Smooth muscle cell (in vitro differentiated cells): ENCODE results near the gene FARS2. TPM values are rescaled to one million over a fixed set of nuclear protein-coding genes. Genes with fewer than 3 reads are reported as not detected.

Source experiments
- DNase-seq: peaks from one replicate; lab custom pipeline; 2025; ENCODE audit not compliant: unreplicated experiment; lab: John Stamatoyannopoulos, UW
- H2AFZ ChIP-seq: fragments of 200-600 bp; sonication (generic); 2 replicates; pipeline ENCODE4 v1.6.0; 2016; ENCODE audit warnings: antibody characterized with exemption, low read depth, mild to moderate bottlenecking
- H3F3A ChIP-seq: fragments of 200-600 bp; sonication (generic); 2 replicates; pipeline ENCODE4 v1.6.0; 2017; ENCODE audit warnings: antibody characterized with exemption, low read depth
- H3K27ac ChIP-seq: fragments of 200-600 bp; sonication (generic); 2 replicates; pipeline ENCODE4 v1.5.1; 2016; ENCODE audit warnings: low read depth, mild to moderate bottlenecking
- H3K27me3 ChIP-seq: fragments of 200-600 bp; sonication (generic); 2 replicates; pipeline ENCODE4 v1.6.1; 2016; ENCODE audit warnings: low read depth, mild to moderate bottlenecking
- H3K36me3 ChIP-seq: fragments of 200-600 bp; sonication (generic); 2 replicates; pipeline ENCODE4 v1.5.1; 2016; ENCODE audit warnings: low read depth
- H3K4me1 ChIP-seq: fragments of 200-600 bp; sonication (generic); 2 replicates; pipeline ENCODE4 v1.5.1; 2016; ENCODE audit warnings: low read depth
- H3K4me2 ChIP-seq: fragments of 200-600 bp; sonication (generic); 2 replicates; pipeline ENCODE4 v1.6.0; 2016; ENCODE audit warnings: mild to moderate bottlenecking
- H3K4me3 ChIP-seq: fragments of 200-600 bp; sonication (generic); 2 replicates; pipeline ENCODE4 v1.5.1; 2016; ENCODE audit warnings: mild to moderate bottlenecking
- H3K79me2 ChIP-seq: fragments of 200-600 bp; sonication (generic); 2 replicates; pipeline ENCODE4 v1.6.0; 2016; ENCODE audit warnings: low read depth, mild to moderate bottlenecking
- H3K9ac ChIP-seq: fragments of 200-600 bp; sonication (generic); 2 replicates; pipeline ENCODE4 v1.6.0; 2016; ENCODE audit warnings: low read depth
- H3K9me3 ChIP-seq: fragments of 200-600 bp; sonication (generic); replicated peaks from 2 replicates; pipeline ENCODE4 v1.5.1; 2016; ENCODE audit warnings: low read depth
- H4K20me1 ChIP-seq: fragments of 200-600 bp; sonication (generic); 2 replicates; pipeline ENCODE4 v1.6.0; 2016; ENCODE audit warnings: low read depth
- CTCF ChIP-seq: fragments of 200-600 bp; sonication (generic); IDR thresholded peaks from 2 replicates; pipeline ENCODE4 v1.5.1; 2017; ENCODE audit warnings: borderline replicate concordance, mild to moderate bottlenecking, antibody characterized with exemption; ENCODE audit not compliant: insufficient read depth, poor library complexity, severe bottlenecking
- WGBS: methylation state at CpG from one replicate; pipeline ENCODE4 v1.1.7; 2016; ENCODE audit warnings: low lambda C conversion rate; 5-methylcytosine and 5-hydroxymethylcytosine counted together
- polyA plus RNA-seq: library from polyadenylated mRNA; unstranded; fragments of >200 nt; fragmentation: Nextera tagmentation; extraction: Ambion mirVana; gene quantifications from 2 replicates; pipeline ENCODE4 v1.2.1, GENCODE V29; 2016
- total RNA-seq: library from RNA; depleted of rRNA; stranded (reverse); fragments of >200 nt; gene quantifications from 2 replicates; pipeline ENCODE4 v1.2.3, GENCODE V29; 2014

The FARS2 gene
- total and polyA plus RNA-seq, 2 experiments from 2014 or later: 9.6 to 13.2 TPM

DNA sequence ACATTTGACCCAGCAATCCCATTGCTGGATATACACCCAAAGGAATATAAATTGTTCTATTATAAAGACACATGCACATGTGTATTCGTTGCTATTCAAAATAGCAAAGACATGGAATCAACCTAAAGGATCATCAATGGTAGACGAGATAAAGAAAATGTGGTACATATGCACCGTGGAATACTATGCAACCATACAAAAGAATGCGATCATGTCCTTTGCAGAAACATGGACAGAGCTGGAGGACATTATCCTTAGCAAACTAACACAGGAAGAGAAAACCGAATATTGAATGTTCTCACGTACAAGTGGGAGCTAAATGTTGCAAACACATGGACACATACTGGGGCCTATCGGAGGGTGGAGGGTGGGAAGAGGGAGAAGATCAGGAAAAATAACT lies 405.4 kb downstream of the FARS2 start:
- H3K4me3 ChIP-seq: no peak overlapping the region
- peaks cover 6% of the 10 kb centered on the region for H3K4me1 ChIP-seq
- H3F3A ChIP-seq: peaks cover 10% of the 10 kb centered on the region
- no peak overlapping the region for H2AFZ ChIP-seq
- H3K27ac ChIP-seq: no peak overlapping the region
- 82% methylated on average over 7 of the region's 7 CpGs for WGBS
- no peak overlapping the region for H3K9ac ChIP-seq
- TF ChIP-seq CTCF: no peak
- H3K79me2 ChIP-seq: no peaks in the 10 kb centered on the region
- H3K27me3 ChIP-seq: no peaks in the 10 kb centered on the region
- H4K20me1 ChIP-seq: peaks cover 5% of the 10 kb centered on the region
- no peak for DNase-seq
- H3K9me3 ChIP-seq: no peaks in the 10 kb centered on the region
- no peak overlapping the region for H3K4me2 ChIP-seq
- H3K36me3 ChIP-seq: no peaks in the 10 kb centered on the region

- Histone ChIP-seq H2AFZ (no peak overlapping the region), H3K4me1 (peaks cover 12% of the 10 kb centered on the region), H3F3A (peaks cover 11% of the 10 kb centered on the region), H3K4me2 (no peak overlapping the region), H3K27ac (no peak overlapping the region), H3K27me3 (no peaks in the 10 kb centered on the region), H3K36me3 (no peaks in the 10 kb centered on the region), H3K79me2 (no peaks in the 10 kb centered on the region), H3K4me3 (no peak overlapping the region), H3K9ac (no peak overlapping the region), H3K9me3 (no peaks in the 10 kb centered on the region), H4K20me1 (peaks cover 5% of the 10 kb centered on the region)
- no peak for DNase-seq
- no peak for TF ChIP-seq CTCF
- 79% methylated on average over 5 of the region's 5 CpGs for WGBS
Observed at GRCh38 chr6:5667737-5668136, 406.4 kb downstream of the FARS2 start.

DNA sequence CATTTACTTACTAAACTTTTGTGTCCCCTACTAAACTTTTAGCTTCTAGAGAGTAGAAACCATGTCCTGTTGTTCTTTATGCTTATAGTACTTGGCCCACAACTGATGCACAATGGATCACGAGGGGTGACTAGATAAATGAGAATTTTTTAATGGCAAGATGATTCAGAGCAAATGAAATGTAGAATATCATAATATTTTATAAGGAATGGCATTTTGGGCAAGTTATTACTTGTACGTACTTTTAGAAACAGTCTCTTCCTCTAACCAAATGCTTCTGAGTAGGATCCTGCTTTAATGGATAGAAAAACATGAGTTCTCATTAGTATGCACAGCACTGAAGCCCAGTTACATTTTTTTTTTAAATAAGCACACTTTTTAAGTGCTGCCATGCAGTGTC lies 409.1 kb downstream of the FARS2 start:
- Histone ChIP-seq H3K36me3 (no peaks in the 10 kb centered on the region), H3K9me3 (no peaks in the 10 kb centered on the region), H3K27me3 (no peaks in the 10 kb centered on the region), H3K27ac (peak overlapping the region; percentile 31), H3K4me1 (peaks cover 15% of the 10 kb centered on the region), H4K20me1 (no peaks in the 10 kb centered on the region), H3K9ac (no peak overlapping the region), H3F3A (peaks cover 11% of the 10 kb centered on the region), H3K79me2 (no peaks in the 10 kb centered on the region), H3K4me2 (no peak overlapping the region), H3K4me3 (no peak overlapping the region), H2AFZ (no peak overlapping the region)
- no peak for TF ChIP-seq CTCF
- no peak for DNase-seq
- 90% methylated on average over 2 of the region's 2 CpGs for WGBS

DNA sequence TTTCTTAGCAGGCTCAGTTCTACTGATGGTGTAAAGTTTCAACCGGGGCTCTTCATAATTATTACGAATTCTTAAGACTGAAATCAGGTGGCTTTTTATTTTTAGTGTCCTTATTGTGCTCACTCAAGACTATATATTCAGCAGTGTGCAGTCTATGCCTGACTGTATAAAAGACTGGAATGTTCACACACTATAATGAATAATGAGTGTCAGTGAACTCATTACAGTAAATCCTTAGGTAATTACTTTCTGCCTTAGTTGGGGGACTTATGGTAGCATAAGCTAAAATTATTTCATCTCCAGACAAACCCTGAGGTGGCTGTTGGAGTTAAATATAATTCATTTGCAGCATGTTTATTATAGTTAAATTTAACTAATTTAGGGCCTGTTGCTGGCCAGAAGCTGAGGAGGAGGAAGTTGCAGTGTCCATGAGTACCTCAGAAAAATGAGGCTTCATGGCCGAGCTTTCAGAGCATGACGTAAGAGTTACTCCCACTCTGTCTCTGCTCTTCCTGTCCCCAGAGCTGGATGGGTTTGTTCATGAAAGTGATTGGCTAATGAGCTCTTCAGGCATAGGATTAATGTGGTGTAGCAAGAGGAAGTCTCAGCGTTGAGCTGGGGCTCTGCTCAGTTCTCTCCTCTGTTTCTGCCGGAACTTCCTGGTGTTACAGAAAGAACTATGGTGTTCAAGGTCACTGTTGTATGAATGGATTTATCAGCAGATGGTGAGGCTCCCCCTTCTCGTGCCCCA lies 409.7 kb downstream of the FARS2 start:
- Histone ChIP-seq H3K36me3 (no peaks in the 10 kb centered on the region), H2AFZ (peak overlapping the region; percentile 18)
- WGBS: 62% methylated on average over 7 of the region's 7 CpGs

More for the DNA sequence above, 409.7 kb downstream of the FARS2 start:
- Histone ChIP-seq H3F3A (peaks cover 11% of the 10 kb centered on the region), H4K20me1 (no peaks in the 10 kb centered on the region), H3K9ac (no peak overlapping the region), H3K4me2 (peak overlapping the region; percentile 44), H3K27ac (peak overlapping the region; percentile 31), H3K4me3 (no peak overlapping the region), H3K27me3 (no peaks in the 10 kb centered on the region), H3K9me3 (no peaks in the 10 kb centered on the region), H3K79me2 (no peaks in the 10 kb centered on the region), H3K4me1 (peaks cover 15% of the 10 kb centered on the region)
- TF ChIP-seq CTCF: no peak
- no peak for DNase-seq
